Skin of body (tissue), 2 donors: ENCODE data around the gene BRINP2. TPM values are rescaled to one million over a fixed set of nuclear protein-coding genes. Genes with fewer than 3 reads are reported as not detected.

ENCODE experiments used
- DNase-seq: peaks from one replicate; lab custom pipeline; 2025; lab: John Stamatoyannopoulos, UW
- total RNA-seq: library from RNA; depleted of rRNA; stranded (reverse); fragments of >200 nt; gene quantifications from one replicate; pipeline ENCODE4 v1.2.3, GENCODE V29; 2014

Gene BRINP2
- total RNA-seq, 1 donor from 2014 or later = 0.39 TPM

GRCh38 chr1:177219554-177220458 is 49.0 kb downstream of the BRINP2 start:
- no peak for DNase-seq

- DNase-seq = no peak
These were observed 52.6 kb downstream of the BRINP2 start for GRCh38 chr1:177223359-177223758.

GRCh38 chr1:177227978-177228692 is 57.4 kb downstream of the BRINP2 start:
- DNase-seq = no peak

GRCh38 chr1:177228693-177229065 is 57.9 kb downstream of the BRINP2 start:
- DNase-seq = no peak

GRCh38 chr1:177229781-177230180 is 59.0 kb downstream of the BRINP2 start:
- DNase-seq = no peak

GRCh38 chr1:177230228-177231016 is 59.7 kb downstream of the BRINP2 start:
- no peak for DNase-seq

GRCh38 chr1:177235350-177235749 is 64.6 kb downstream of the BRINP2 start:
- DNase-seq = no peak

GRCh38 chr1:177236962-177237361 is 66.2 kb downstream of the BRINP2 start:
- no peak for DNase-seq

- DNase-seq = no peak
These were observed 68.2 kb downstream of the BRINP2 start for GRCh38 chr1:177238967-177239366.

- no peak for DNase-seq
These were observed 69.0 kb downstream of the BRINP2 start for GRCh38 chr1:177239792-177240191.

- DNase-seq = no peak
These were observed 73.0 kb downstream of the BRINP2 start for GRCh38 chr1:177243773-177244172.

GRCh38 chr1:177246710-177247580 is 76.2 kb downstream of the BRINP2 start:
- no peak for DNase-seq

GRCh38 chr1:177247623-177248176 is 76.9 kb downstream of the BRINP2 start:
- DNase-seq = no peak

- no peak for DNase-seq
These were observed 77.5 kb downstream of the BRINP2 start for GRCh38 chr1:177248258-177248657.

GRCh38 chr1:177249231-177249630 is 78.5 kb downstream of the BRINP2 start:
- DNase-seq = no peak

- DNase-seq = no peak
These were observed 82.1 kb downstream of the BRINP2 start for GRCh38 chr1:177252877-177253276.

- no peak for DNase-seq
These were observed 84.7 kb downstream of the BRINP2 start for GRCh38 chr1:177255411-177255810.

- no peak for DNase-seq
These were observed 85.7 kb downstream of the BRINP2 start for GRCh38 chr1:177256153-177257075.

- DNase-seq = no peak
These were observed 86.4 kb downstream of the BRINP2 start for GRCh38 chr1:177257128-177257527.
